ENCODE measurements around the gene ETHE1.

The ETHE1 gene

GRCh38 chr19:43570174-43570791 is 43.3 kb upstream of the ETHE1 start:
- H3K4me3 ChIP-seq (ENCODE audit: low read depth, low read length): no peak overlapping the region
- no peak for DNase-seq (ENCODE audit: low read depth)
- TF ChIP-seq CTCF (IDR thresholded peaks at IDR 0.05; ENCODE audit: control insufficient read depth, extremely low read depth, insufficient read depth): no peak

- TF ChIP-seq CTCF (IDR thresholded peaks at IDR 0.05; ENCODE audit: control insufficient read depth, extremely low read depth, insufficient read depth): no peak
- no peak for DNase-seq (ENCODE audit: low read depth)
- H3K4me3 ChIP-seq (ENCODE audit: low read depth, low read length): no peak overlapping the region
Measured at GRCh38 chr19:43569657-43570056, 42.7 kb upstream of the ETHE1 start.

GRCh38 chr19:43564800-43565199 is 37.8 kb upstream of the ETHE1 start:
- no peak overlapping the region for H3K4me3 ChIP-seq (ENCODE audit: low read depth, low read length)
- no peak for DNase-seq (ENCODE audit: low read depth)
- TF ChIP-seq CTCF (IDR thresholded peaks at IDR 0.05; ENCODE audit: control insufficient read depth, extremely low read depth, insufficient read depth): no peak

GRCh38 chr19:43563816-43564457 is 36.9 kb upstream of the ETHE1 start:
- TF ChIP-seq CTCF (IDR thresholded peaks at IDR 0.05; ENCODE audit: control insufficient read depth, extremely low read depth, insufficient read depth): no peak

GRCh38 chr19:43562698-43563241 is 35.8 kb upstream of the ETHE1 start:
- no peak for DNase-seq (ENCODE audit: low read depth)

More at GRCh38 chr19:43563816-43564457, 36.9 kb upstream of the ETHE1 start:
- no peak for DNase-seq (ENCODE audit: low read depth)
- no peak overlapping the region for H3K4me3 ChIP-seq (ENCODE audit: low read depth, low read length)

GRCh38 chr19:43562226-43562697 is 35.3 kb upstream of the ETHE1 start:
- H3K4me3 ChIP-seq (ENCODE audit: low read depth, low read length): no peak overlapping the region
- DNase-seq (ENCODE audit: low read depth): no peak
- TF ChIP-seq CTCF (IDR thresholded peaks at IDR 0.05; ENCODE audit: control insufficient read depth, extremely low read depth, insufficient read depth): no peak

More at GRCh38 chr19:43562698-43563241, 35.8 kb upstream of the ETHE1 start:
- no peak for TF ChIP-seq CTCF (IDR thresholded peaks at IDR 0.05; ENCODE audit: control insufficient read depth, extremely low read depth, insufficient read depth)
- H3K4me3 ChIP-seq (ENCODE audit: low read depth, low read length): no peak overlapping the region

Measured in LNCaP clone FGC (cell line).